Measurements from ENCODE around the gene GRM4.
"Not testable (repeated sequence)": the region's sequence is repeated elsewhere in the genome, so short reads cannot be mapped to it uniquely, and the experiment has no call there.

The GRM4 gene

GRCh38 chr6:34146021-34146782, at the start of gene GRM4:
GRM4 (minus strand) TSS chr6:34146087; CDS start chr6:34133496, 12,591 bp downstream.
- peak within 1 kb of the TSS; percentile 75; the same call in 1 of the 2 replicates for H3K9ac ChIP-seq (ENCODE audit: low read depth, low read length)
- no peaks in the 10 kb centered on the region for H3K36me3 ChIP-seq (ENCODE audit: insufficient read depth, low read depth, low read length)
- peak within 1 kb of the TSS; percentile 77; the same call in 1 of the 2 replicates for H3K4me3 ChIP-seq (ENCODE audit: low read length)
- no peak within 1 kb of the TSS for H3K27ac ChIP-seq (ENCODE audit: low read length)
- H3K4me1 ChIP-seq (ENCODE audit: insufficient read depth, low read length), result peaks cover 33% of the 10 kb centered on the region
- peaks cover 88% of the 10 kb centered on the region for H3K27me3 ChIP-seq (ENCODE audit: insufficient read depth, low read length)
- H3K9me3 ChIP-seq (ENCODE audit: insufficient read depth, low read depth, low read length), result no peaks in the 10 kb centered on the region

DNA sequence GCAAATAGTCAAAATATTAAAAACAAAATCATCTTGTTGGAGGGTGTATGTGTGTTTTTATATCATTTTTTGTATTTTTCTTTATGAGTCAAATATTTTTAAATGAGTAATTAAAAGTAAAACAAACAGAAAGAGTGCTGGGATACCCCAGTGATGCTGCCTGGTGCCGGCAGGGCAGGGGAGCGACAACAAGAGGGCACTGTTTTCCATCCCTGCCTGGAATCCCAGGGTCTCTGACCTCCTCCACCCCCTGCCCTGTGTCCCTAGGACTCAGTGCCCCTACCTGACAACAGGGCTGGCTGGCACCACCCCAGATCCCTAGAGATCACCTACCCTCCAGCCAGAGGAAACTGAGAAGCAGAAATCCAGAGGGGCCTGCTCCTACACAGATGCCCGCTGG, 48.9 kb upstream of the GRM4 start:
- H3K36me3 ChIP-seq (ENCODE audit: insufficient read depth, low read depth, low read length), result no peaks in the 10 kb centered on the region
- no peaks in the 10 kb centered on the region for H3K9me3 ChIP-seq (ENCODE audit: insufficient read depth, low read depth, low read length)
- no peak overlapping the region for H3K27ac ChIP-seq (ENCODE audit: low read length)

DNA sequence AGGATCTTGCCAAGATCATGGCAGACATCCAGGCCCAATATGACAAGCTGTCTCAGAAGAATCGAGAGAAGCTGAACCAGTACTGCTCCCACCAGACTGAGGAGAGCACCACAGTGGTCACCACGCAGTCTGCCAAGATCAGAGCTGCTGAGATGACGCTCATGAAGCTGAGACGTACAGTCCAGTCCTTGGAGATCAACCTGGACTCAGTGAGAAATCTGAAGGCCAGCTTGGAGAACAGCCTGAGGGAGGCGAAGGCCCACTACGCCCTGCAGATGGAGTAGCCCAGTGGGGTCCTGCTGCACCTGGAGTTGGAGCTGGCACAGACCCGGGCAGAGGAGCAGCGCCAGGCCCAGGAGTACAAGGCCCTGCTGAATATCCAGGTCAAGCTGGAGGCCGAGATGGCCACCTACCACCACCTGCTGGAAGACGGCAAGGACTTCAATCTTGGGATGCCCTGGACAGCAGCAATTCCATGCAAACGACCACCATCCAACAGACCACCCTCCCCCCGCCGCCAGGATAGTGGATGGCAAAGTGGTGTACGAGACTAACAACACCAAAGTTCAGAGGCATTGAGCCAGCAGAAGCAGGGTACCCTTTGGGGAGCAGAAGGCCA, 44.7 kb upstream of the GRM4 start:
- no peak overlapping the region for H3K9ac ChIP-seq (ENCODE audit: low read depth, low read length)
- no peaks in the 10 kb centered on the region for H3K4me1 ChIP-seq (ENCODE audit: insufficient read depth, low read length)
- H3K9me3 ChIP-seq (ENCODE audit: insufficient read depth, low read depth, low read length), result no peaks in the 10 kb centered on the region
- H3K27ac ChIP-seq (ENCODE audit: low read length), result no peak overlapping the region
- no peaks in the 10 kb centered on the region for H3K36me3 ChIP-seq (ENCODE audit: insufficient read depth, low read depth, low read length)
- H3K27me3 ChIP-seq (ENCODE audit: insufficient read depth, low read length), result peaks cover 7% of the 10 kb centered on the region
- no peak overlapping the region for H3K4me3 ChIP-seq (ENCODE audit: low read length)

More for the DNA sequence above, 48.9 kb upstream of the GRM4 start:
- Histone ChIP-seq H3K4me1 (ENCODE audit: insufficient read depth, low read length) (no peaks in the 10 kb centered on the region), H3K4me3 (ENCODE audit: low read length) (no peak overlapping the region), H3K9ac (ENCODE audit: low read depth, low read length) (no peak overlapping the region), H3K27me3 (ENCODE audit: insufficient read depth, low read length) (peaks cover 14% of the 10 kb centered on the region)

GRCh38 chr6:34189806-34190503, 44.1 kb upstream of the GRM4 start:
- no peaks in the 10 kb centered on the region for H3K9me3 ChIP-seq (ENCODE audit: insufficient read depth, low read depth, low read length)
- H3K27ac ChIP-seq (ENCODE audit: low read length), result no peak overlapping the region
- no peaks in the 10 kb centered on the region for H3K36me3 ChIP-seq (ENCODE audit: insufficient read depth, low read depth, low read length)
- peaks cover under 1% of the 10 kb centered on the region for H3K27me3 ChIP-seq (ENCODE audit: insufficient read depth, low read length)
- H3K4me1 ChIP-seq (ENCODE audit: insufficient read depth, low read length), result no peaks in the 10 kb centered on the region
- no peak overlapping the region for H3K4me3 ChIP-seq (ENCODE audit: low read length)
- H3K9ac ChIP-seq (ENCODE audit: low read depth, low read length), result no peak overlapping the region

DNA sequence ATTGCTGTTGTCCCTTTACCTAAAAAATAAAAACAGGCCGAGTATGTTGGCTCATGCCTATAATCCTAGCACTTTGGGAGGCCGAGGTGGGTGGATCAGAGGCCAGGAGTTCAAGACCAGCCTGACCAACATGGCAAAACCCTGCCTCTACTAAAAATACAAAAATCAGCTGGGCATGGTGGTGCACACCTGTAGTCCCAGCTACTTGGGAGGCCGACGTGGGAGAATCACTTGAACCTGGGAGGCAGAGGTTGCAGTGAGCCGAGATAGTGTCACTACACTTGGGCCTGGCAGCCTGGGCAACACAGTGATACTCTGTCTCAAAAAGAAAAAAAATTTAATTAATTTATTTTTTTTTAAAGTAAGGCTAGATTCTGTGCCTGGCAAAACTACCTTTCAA, 38.8 kb upstream of the GRM4 start:
- H3K27me3 ChIP-seq (ENCODE audit: insufficient read depth, low read length); H3K27ac ChIP-seq (ENCODE audit: low read length); H3K4me3 ChIP-seq (ENCODE audit: low read length); H3K9me3 ChIP-seq (ENCODE audit: insufficient read depth, low read depth, low read length); H3K4me1 ChIP-seq (ENCODE audit: insufficient read depth, low read length); H3K9ac ChIP-seq (ENCODE audit: low read depth, low read length); H3K36me3 ChIP-seq (ENCODE audit: insufficient read depth, low read depth, low read length): not testable (repeated sequence)

GRCh38 chr6:34182751-34183531, 37.1 kb upstream of the GRM4 start:
- Histone ChIP-seq H3K9ac (ENCODE audit: low read depth, low read length) (no peak overlapping the region), H3K9me3 (ENCODE audit: insufficient read depth, low read depth, low read length) (no peaks in the 10 kb centered on the region), H3K4me1 (ENCODE audit: insufficient read depth, low read length) (no peaks in the 10 kb centered on the region), H3K27me3 (ENCODE audit: insufficient read depth, low read length) (no peaks in the 10 kb centered on the region), H3K4me3 (ENCODE audit: low read length) (no peak overlapping the region), H3K27ac (ENCODE audit: low read length) (no peak overlapping the region), H3K36me3 (ENCODE audit: insufficient read depth, low read depth, low read length) (no peaks in the 10 kb centered on the region)

- no peaks in the 10 kb centered on the region for H3K4me1 ChIP-seq (ENCODE audit: insufficient read depth, low read length)
- H3K27ac ChIP-seq (ENCODE audit: low read length), result no peak overlapping the region
- H3K27me3 ChIP-seq (ENCODE audit: insufficient read depth, low read length), result no peaks in the 10 kb centered on the region
- no peaks in the 10 kb centered on the region for H3K36me3 ChIP-seq (ENCODE audit: insufficient read depth, low read depth, low read length)
- H3K4me3 ChIP-seq (ENCODE audit: low read length), result no peak overlapping the region
- no peak overlapping the region for H3K9ac ChIP-seq (ENCODE audit: low read depth, low read length)
- H3K9me3 ChIP-seq (ENCODE audit: insufficient read depth, low read depth, low read length), result no peaks in the 10 kb centered on the region
These were observed 36.0 kb upstream of the GRM4 start for GRCh38 chr6:34181908-34182307.

DNA sequence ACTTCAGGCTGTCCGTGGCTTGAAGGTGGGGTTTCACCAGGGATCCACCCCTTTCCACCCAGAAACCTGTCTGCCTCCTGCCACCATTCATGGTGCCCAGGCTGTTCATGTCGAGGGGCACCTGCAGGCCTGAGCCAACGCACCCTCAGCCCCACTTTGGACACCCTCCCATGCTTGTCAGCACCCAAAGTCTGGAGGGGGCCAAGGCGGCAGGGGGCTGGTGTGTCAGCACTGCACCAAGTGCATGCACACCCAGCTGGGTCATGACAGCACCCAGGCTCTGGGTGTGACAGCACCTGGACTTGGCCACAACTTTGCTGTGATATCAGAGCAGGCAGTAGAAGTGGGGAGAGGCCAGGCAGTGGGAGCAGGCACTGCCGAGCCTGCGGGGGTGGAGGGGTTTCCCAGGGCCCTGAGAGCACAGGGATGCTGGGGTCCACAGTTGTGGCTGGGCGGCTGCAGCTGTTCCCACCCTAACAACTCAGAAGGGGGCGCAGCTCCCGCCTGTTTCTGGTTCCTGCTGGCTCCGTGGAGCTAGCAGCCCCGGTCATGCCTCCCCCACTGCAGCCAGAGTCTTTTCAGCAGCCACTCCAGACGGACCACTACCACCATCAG, 33.3 kb upstream of the GRM4 start:
- Histone ChIP-seq H3K4me1 (ENCODE audit: insufficient read depth, low read length) (no peaks in the 10 kb centered on the region), H3K27ac (ENCODE audit: low read length) (no peak overlapping the region), H3K27me3 (ENCODE audit: insufficient read depth, low read length) (no peaks in the 10 kb centered on the region), H3K4me3 (ENCODE audit: low read length) (no peak overlapping the region), H3K9ac (ENCODE audit: low read depth, low read length) (no peak overlapping the region), H3K36me3 (ENCODE audit: insufficient read depth, low read depth, low read length) (no peaks in the 10 kb centered on the region), H3K9me3 (ENCODE audit: insufficient read depth, low read depth, low read length) (no peaks in the 10 kb centered on the region)

DNA sequence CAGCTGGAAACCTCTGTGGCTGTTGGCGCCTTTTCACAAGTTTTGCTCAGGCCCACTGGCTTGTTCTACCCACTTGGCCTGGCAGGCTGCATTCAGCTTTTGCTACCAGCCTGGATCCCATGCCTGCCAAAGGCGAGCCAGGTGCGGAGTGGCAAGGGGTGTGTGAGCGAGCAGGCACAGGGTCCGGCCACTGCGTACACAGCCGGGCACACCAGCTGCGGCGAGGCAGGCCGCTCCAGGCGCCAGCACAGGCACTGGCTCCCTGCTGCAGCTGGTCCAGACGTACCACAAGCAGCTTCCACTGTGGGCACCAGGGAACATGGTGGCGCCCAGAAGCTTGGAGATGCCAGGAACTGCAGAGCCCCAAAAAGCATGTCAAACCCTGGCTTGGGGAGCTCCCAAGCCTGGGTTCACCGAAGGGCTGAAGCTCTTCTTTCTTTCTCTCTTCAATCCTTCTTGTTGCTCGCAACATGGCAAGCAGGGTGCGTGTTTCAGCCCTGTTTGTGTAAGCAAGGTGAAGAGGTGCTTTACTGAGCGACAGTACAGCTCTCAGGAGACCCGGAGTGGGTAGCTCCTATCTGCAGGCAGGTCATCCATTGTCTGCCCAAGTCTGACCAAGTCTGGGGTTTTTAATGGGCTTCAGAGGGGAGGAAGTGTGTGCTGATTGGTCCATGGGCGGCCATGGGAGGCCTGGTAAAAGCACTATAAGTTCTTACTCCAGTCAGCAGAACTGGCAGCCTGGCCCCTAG, 32.6 kb upstream of the GRM4 start:
- no peaks in the 10 kb centered on the region for H3K4me1 ChIP-seq (ENCODE audit: insufficient read depth, low read length)
- no peaks in the 10 kb centered on the region for H3K27me3 ChIP-seq (ENCODE audit: insufficient read depth, low read length)
- no peak overlapping the region for H3K27ac ChIP-seq (ENCODE audit: low read length)
- no peak overlapping the region for H3K9ac ChIP-seq (ENCODE audit: low read depth, low read length)
- no peaks in the 10 kb centered on the region for H3K9me3 ChIP-seq (ENCODE audit: insufficient read depth, low read depth, low read length)
- no peak overlapping the region for H3K4me3 ChIP-seq (ENCODE audit: low read length)
- H3K36me3 ChIP-seq (ENCODE audit: insufficient read depth, low read depth, low read length), result no peaks in the 10 kb centered on the region

DNA sequence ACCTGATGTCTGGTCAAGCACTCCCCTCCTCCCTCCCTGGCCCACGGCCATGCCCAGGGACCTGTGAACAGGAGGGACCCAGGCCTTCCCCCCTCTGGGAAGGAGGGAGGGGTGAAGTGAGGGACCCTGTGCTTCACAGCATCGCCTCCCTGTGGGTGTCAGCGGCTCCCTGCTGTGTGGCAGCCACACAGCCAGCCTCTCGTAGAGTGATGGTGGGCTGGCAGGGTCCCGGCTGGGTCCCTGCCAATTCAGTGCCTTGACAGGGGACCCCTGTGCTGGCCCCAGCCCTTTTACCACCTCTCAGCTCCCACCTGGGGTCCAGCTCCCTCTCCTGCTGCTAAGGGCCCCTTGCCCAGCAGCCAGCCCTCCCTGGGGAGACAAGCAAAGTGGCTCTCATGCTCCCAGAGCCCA, 31.3 kb upstream of the GRM4 start:
- no peak overlapping the region for H3K27ac ChIP-seq (ENCODE audit: low read length)
- no peaks in the 10 kb centered on the region for H3K27me3 ChIP-seq (ENCODE audit: insufficient read depth, low read length)
- no peaks in the 10 kb centered on the region for H3K9me3 ChIP-seq (ENCODE audit: insufficient read depth, low read depth, low read length)
- H3K9ac ChIP-seq (ENCODE audit: low read depth, low read length), result no peak overlapping the region
- H3K4me1 ChIP-seq (ENCODE audit: insufficient read depth, low read length), result no peaks in the 10 kb centered on the region
- H3K4me3 ChIP-seq (ENCODE audit: low read length), result no peak overlapping the region
- H3K36me3 ChIP-seq (ENCODE audit: insufficient read depth, low read depth, low read length), result no peaks in the 10 kb centered on the region

Data from iPS-20b (cell line).